Epithelial cell of proximal tubule (primary cell): ENCODE data around the gene MICALL1. TPM values are rescaled to one million over a fixed set of nuclear protein-coding genes. Genes with fewer than 3 reads are reported as not detected.

Source experiments
- DNase-seq: peaks from one replicate; pipeline ENCODE4 v3.0.0-alpha.2; 2011; ENCODE audit warnings: low read depth
- H3K4me3 ChIP-seq: 2 replicates; pipeline ENCODE4 v1.5.1; 2011; ENCODE audit warnings: low read depth, mild to moderate bottlenecking, low read length
- CTCF ChIP-seq: conservative IDR thresholded peaks from 2 replicates; pipeline ENCODE4 v1.5.1; 2012; ENCODE audit warnings: low read depth, mild to moderate bottlenecking, low read length
- total RNA-seq: library from RNA; depleted of rRNA; stranded (reverse); fragments of >200 nt; gene quantifications from 2 replicates; pipeline ENCODE4 v1.2.3, GENCODE V29; 2015

MICALL1 gene
- total RNA-seq, 1 donor from 2014 or later, result 74.8 TPM

GRCh38 chr22:37930270-37930951 lies 24.3 kb downstream of the MICALL1 start:
- DNase-seq, result no peak

GRCh38 chr22:37930952-37931440 lies 24.9 kb downstream of the MICALL1 start:
- TF ChIP-seq CTCF, result no peak
- no peak overlapping the region for H3K4me3 ChIP-seq
- DNase-seq, result no peak

More at GRCh38 chr22:37930270-37930951, 24.3 kb downstream of the MICALL1 start:
- TF ChIP-seq CTCF, result peak; percentile 62
- no peak overlapping the region for H3K4me3 ChIP-seq

- DNase-seq, result no peak
- H3K4me3 ChIP-seq, result no peak overlapping the region
- TF ChIP-seq CTCF, result no peak
These were observed 25.8 kb downstream of the MICALL1 start for GRCh38 chr22:37931893-37932389.

GRCh38 chr22:37932401-37932800 lies 26.3 kb downstream of the MICALL1 start:
- TF ChIP-seq CTCF, result no peak
- no peak overlapping the region for H3K4me3 ChIP-seq

GRCh38 chr22:37932821-37933578 lies 26.9 kb downstream of the MICALL1 start:
- no peak overlapping the region for H3K4me3 ChIP-seq
- DNase-seq, result no peak
- TF ChIP-seq CTCF, result no peak

More at GRCh38 chr22:37932401-37932800, 26.3 kb downstream of the MICALL1 start:
- no peak for DNase-seq

- H3K4me3 ChIP-seq, result no peak overlapping the region
- DNase-seq, result no peak
- peak; percentile 90 for TF ChIP-seq CTCF
These were observed 27.7 kb downstream of the MICALL1 start for GRCh38 chr22:37933711-37934376.
